GM19395 (cell line): ENCODE results near the gene AMZ1.
"Not testable (repeated sequence)": the region's sequence is repeated elsewhere in the genome, so short reads cannot be mapped to it uniquely, and the experiment has no call there.

Source experiments
- ATAC-seq: cut with Tn5 transposase; IDR thresholded peaks from one replicate; pipeline ENCODE4 v1.9.1; 2021; ENCODE audit warnings: mild to moderate bottlenecking, moderate library complexity; ENCODE audit not compliant: unreplicated experiment

The AMZ1 gene

DNA sequence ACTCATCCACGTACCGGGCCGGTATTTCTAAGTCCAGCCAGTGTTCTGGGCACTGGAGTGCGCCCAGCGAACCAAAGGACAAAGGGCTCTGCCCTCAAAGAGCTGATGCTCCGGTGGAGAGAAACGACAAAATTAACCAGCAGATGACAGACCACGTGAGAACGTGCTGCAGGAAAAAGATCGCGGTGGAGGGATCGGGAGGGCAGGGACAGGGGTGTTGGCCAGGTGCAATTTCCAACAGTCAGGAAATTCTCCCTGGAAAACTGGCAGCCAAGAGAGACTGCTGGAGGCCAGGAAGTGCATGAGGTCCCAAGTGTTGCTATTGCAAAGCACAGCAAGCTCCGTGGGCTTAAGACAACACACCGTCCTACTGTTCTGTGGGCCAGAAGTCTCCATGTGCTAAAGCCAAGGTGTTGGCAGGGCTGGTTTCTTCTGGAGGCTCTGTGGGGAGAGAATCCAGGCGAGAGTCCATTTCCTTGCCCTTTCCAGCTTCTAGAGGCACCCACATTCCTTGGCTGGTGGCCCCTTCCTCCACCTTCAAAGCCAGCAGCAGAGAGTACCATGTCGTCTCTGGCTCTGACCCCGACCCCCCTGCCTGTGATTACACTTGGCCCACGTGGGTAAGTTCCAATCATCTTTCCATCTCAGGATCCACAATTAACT lies 21.3 kb upstream of the AMZ1 start:
- no peak for ATAC-seq

GRCh38 chr7:2667843-2668242 lies 20.2 kb upstream of the AMZ1 start:
- no peak for ATAC-seq

- no peak for ATAC-seq
These were observed 19.6 kb upstream of the AMZ1 start for GRCh38 chr7:2668401-2668800.

DNA sequence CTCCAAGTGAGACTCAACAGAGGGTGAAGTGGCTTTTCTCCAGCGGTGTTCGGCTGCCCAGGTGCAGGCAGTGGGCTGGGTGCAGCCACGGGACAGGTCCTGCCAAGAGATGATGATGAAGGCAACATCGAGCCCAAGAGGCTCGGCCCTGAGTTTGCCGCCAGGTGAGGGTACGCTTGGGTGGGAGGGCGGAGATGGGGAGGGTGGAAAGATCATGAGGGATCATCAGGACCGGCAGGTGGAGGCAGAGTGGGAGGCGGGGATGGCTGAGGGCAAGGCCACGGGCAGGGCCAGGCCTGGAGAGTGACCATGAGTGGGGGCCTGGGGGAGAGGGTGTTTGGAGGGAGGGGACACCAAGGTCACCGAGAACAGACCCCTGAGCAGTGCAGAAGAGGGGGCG lies 17.8 kb upstream of the AMZ1 start:
- ATAC-seq: no peak

DNA sequence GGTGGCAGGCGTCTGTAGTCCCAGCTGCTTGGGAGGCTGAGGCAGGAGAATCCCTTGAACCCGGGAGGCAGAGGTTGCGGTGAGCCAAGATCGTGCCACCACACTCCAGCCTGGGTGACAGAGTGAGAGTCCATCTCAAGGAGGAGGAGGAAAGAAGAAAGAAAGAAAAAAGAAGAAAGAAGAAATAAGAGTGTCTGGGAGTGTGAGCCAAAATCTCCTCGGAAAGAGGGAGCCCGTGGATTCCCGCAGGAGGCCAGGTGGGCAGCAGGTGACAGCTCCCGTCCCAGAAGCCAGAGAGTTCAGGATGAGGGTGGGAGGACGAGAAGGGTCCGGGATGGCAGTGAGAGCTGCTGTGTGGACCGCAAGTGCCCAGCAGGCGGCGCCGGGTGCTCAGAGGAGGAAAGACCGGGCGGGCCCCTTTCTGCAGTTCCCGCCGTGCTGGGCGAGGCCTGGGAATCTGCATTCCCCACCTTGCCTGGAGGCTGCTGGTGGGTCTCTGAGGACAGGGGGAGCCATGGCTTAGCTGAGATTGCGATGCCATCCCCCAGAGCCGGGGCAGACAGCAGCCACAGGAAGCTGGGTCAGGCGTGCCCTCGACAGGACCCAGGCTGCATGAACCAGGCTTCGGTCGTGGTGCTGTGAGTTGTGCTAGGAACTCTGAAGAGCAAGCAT lies 17.1 kb upstream of the AMZ1 start:
- ATAC-seq: peak; percentile 62

DNA sequence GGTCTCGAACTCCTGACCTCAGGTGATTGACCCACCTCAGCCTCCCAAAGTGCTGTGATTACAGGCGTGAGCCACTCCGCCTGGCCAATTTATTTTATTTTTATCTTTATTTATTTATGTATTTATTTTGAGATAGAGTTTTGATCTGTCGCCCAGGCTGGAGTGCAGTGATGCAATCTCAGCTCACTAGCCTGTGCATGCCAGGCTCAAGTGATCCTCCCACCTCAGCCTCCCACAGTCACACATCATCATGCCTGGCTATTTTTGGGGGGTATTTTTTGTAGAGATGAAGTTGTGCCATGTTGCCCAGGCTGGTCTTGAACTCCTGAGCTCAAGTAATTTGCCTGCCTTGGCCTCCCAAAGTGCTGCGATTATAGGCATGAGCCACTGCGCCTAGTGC lies 14.8 kb upstream of the AMZ1 start:
- not testable (repeated sequence) for ATAC-seq

DNA sequence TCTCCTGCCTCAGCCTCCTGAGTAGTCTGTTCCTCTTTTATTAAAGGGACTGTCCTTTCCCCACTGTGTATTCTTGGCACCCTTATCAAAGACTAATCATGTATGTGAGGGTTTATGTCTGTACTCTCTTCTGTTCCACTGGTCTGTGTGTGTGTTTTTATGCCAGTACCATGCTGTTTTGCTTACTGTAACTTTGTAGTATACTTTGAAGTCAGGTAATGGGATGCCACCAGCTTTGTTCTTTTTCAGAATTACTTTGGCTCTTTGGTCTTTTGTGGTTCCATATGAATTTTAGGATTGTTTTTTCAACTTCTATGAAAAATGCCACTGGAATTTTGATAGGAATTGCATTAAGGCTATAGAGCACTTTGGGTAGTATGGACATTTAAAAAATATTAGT lies 14.1 kb upstream of the AMZ1 start:
- no peak for ATAC-seq

DNA sequence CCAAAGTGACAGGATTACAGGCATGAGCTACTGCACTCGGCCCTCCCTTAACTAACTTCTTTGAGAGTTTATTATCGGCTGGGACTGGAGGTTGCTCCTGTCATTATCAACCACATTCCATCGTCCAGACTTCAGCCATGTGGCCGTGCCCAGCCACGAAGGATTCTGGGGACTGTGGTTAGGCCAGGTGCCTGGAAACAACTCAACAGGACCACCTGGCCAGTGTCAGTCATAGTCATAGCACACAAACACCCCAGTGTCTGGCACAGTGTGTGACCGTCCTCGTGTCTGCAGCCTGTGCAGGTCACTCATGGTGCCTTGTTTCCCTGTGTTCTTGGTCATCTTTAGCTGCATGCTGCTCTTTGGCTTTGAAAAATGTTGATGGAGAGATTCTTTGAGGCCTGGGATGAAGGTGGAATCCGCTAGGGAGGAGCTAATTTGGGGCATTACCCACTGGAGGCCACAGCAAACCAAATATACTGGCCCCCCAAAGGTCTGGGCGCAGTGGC lies 12.7 kb upstream of the AMZ1 start:
- ATAC-seq: no peak

GRCh38 chr7:2676576-2676975 lies 11.4 kb upstream of the AMZ1 start:
- ATAC-seq: not testable (repeated sequence)

- ATAC-seq: not testable (repeated sequence)
These were observed 9.5 kb upstream of the AMZ1 start for GRCh38 chr7:2678454-2678853.

- not testable (repeated sequence) for ATAC-seq
These were observed 8.6 kb upstream of the AMZ1 start for GRCh38 chr7:2679135-2680127.

DNA sequence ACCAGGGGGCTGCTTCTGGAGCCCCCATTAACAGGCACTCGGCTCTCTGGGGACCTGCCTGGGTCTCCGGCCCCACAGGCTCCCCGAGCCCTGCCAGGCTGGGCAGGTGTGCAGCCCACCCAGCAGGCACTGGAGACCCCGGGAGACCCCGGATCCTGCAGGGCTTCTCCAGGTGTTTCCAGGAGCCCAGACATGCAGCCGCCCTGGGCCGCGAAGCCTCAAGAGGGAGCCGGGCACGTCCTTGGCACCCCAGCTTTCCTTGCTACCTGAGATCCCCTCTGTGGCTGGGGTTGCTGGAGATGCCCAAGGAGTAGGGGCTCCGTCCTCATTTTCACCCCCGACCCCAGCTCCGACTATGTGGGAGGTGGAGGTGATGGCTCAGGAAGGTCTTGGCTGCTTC lies 7.7 kb upstream of the AMZ1 start:
- no peak for ATAC-seq

DNA sequence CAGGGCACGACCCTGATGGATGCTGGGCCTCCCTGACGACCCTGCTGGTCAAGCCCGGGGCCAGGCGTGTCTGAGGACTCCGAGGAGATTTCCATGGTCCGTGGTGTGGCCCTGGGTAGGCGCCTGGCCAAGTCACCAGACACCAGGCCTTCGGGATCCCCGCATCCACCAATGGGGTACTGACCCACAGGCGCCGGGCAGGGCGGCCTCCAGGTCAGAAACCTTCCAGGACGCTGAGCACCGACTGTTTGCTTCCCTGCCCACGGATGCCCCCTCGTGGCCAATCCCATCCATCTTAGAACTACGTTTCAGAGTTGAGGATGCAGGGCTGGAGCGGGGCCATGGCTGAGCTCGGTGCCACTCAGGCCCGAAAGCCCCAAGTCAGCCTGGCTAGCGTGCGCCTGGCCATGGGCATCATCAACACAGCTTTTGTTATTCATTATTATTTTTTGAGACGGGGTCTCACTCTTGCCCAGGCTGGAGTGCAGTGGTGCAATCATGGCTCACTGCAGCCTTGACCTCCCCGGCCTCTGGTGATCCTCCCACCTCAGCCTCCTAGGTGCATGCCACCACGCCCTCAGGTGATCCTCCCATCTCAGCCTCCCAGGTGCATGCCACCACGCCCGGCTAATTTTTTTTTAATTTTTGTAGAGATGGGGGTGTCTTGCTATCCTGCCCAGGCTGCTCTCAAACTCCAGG lies 7.1 kb upstream of the AMZ1 start:
- no peak for ATAC-seq

DNA sequence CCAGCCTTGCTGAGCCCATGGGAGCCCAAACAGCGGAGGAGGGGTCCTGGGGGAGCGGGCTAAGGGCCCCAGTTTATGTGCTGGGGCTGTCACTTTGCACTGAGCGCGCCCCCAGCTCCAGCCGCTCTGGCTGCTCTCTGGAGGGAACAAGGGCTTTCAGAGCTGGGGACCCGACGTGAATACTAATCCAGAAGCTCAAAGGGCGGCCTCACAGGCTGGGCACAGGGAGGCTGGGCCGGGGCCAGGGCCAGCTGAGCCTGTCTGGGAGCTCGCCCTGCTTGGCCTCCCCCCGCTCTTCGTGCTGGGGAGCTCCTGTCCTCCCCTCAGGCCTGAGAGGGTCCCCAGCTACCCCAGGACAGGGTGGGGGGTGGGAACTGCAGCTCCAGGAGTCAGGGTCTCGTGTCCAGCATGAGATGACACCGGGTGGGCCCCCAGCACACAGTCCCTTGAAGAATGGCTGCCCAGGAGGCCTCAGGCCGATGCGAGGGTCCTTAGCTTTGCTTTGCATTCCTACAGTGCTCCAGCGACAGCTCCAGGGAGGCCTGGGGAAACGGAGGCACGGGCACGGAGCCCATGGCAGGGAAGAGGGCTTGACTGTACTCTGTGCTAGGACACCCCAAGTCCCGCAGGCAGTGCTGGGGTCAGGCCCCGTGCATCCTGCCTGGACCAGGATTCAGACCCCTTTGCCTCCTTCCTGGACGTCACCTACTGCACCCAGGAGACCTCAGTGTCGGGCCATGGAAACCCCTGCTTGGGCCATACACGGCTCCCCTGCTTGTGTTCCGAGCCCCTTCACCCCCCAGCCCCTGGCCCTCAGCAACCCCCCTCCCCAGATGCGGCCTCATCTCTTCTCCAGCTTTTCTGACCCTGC lies 5.8 kb upstream of the AMZ1 start:
- no peak for ATAC-seq

GRCh38 chr7:2684501-2684900 lies 3.5 kb upstream of the AMZ1 start:
- no peak for ATAC-seq

GRCh38 chr7:2686101-2686500 lies 1.9 kb upstream of the AMZ1 start:
- ATAC-seq: no peak

DNA sequence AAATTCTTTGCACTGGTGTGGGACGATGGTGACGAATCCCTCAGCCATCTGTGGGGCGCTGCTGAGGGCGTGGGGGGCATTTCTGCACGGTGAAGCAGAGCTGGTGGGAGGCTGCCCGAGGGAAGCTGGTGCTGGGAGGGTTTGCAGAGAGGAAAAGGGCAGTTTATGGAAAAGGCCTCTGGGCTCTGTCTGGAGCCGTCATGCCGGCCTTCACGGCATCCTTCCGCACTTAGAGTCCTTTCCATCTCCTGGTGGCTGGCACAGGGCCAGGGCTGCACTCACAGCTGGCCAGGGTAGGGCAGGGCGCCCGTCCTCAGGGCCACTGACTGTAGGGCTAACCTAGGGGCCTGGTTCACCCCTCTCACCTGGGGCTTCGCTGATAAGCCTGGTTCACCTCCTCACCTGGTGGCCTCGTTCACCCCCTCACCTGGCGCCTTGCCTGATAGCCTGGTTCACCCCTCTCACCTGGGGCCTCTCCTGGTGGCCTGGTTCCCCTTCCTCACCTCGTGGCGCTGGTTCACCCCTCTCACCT lies 598 bp upstream of the AMZ1 start:
- no peak for ATAC-seq

- peak; percentile 86 for ATAC-seq
These were observed 674 bp downstream of the AMZ1 start for GRCh38 chr7:2688409-2689342.
